CD14-positive monocyte (primary cell): ENCODE results near the gene ITIH6. TPM values are rescaled to one million over a fixed set of nuclear protein-coding genes. Genes with fewer than 3 reads are reported as not detected.
A peak's percentile ranks its signal among the peaks of the same experiment; 100 is the strongest.

Source experiments
- DNase-seq, 3 donors: peaks; one replicate each; pipeline ENCODE4 v3.0.0-alpha.2; 2011 to 2022
- H2AFZ ChIP-seq: 2 replicates; pipeline ENCODE4 v1.6.0; 2012; ENCODE audit warnings: mild to moderate bottlenecking, low read depth, low read length, inconsistent platforms; ENCODE audit not compliant: insufficient read depth, poor library complexity, severe bottlenecking
- H3K27ac ChIP-seq, 2 donors: 1 replicate in 1 of 2; 2 replicates in 1 of 2; pipeline ENCODE4 v1.5.1; 2012 to 2013; ENCODE audit warnings: low read length in 2 of 2, control low read depth in 1 of 2, inconsistent platforms in 1 of 2, low read depth in 1 of 2, mild to moderate bottlenecking in 1 of 2
- H3K27me3 ChIP-seq, 2 donors: one replicate each; pipeline versions ENCODE4 v1.6.0 to v1.6.1; 2011 to 2013; ENCODE audit warnings: low read length in 2 of 2; ENCODE audit not compliant: control insufficient read depth in 2 of 2, insufficient read depth in 2 of 2
- H3K36me3 ChIP-seq, 2 donors: replicated peaks in 1 of 2; 1 replicate in 1 of 2; 2 replicates in 1 of 2; pipeline versions ENCODE4 v1.5.1 to v1.6.1; 2012 to 2013; ENCODE audit warnings: low read length in 2 of 2, control low read depth in 1 of 2, inconsistent platforms in 1 of 2, mild to moderate bottlenecking in 1 of 2; ENCODE audit not compliant: insufficient read depth in 2 of 2, control insufficient read depth in 1 of 2
- H3K4me1 ChIP-seq, 2 donors: 1 replicate in 1 of 2; 2 replicates in 1 of 2; pipeline versions ENCODE4 v1.5.1 to v1.6.1; 2012 to 2013; ENCODE audit warnings: low read length in 2 of 2, control low read depth in 1 of 2, inconsistent platforms in 1 of 2, mild to moderate bottlenecking in 1 of 2, moderate library complexity in 1 of 2; ENCODE audit not compliant: insufficient read depth in 2 of 2, control insufficient read depth in 1 of 2
- H3K4me2 ChIP-seq: replicated peaks from 2 replicates; pipeline ENCODE3; 2012; ENCODE audit warnings: low read length, moderate library complexity, mild to moderate bottlenecking; ENCODE audit not compliant: poor library complexity, severe bottlenecking; ENCODE audit errors: extremely low read depth
- H3K4me3 ChIP-seq, 3 experiments: fragments of 200-600 bp in 1 of 3; sonication (generic) in 1 of 3; replicated peaks in 1 of 3; 1 replicate in 2 of 3; 2 replicates in 1 of 3; pipeline ENCODE4 v1.5.1; 2011 to 2013; ENCODE audit warnings: low read length in 3 of 3, mild to moderate bottlenecking in 3 of 3, control low read depth in 2 of 3, low read depth in 2 of 3, inconsistent platforms in 1 of 3, moderate library complexity in 1 of 3
- H3K79me2 ChIP-seq: 2 replicates; pipeline ENCODE4 v1.6.0; 2012; ENCODE audit warnings: mild to moderate bottlenecking, control low read depth, inconsistent platforms, low read length, moderate library complexity; ENCODE audit not compliant: insufficient read depth
- H3K9ac ChIP-seq: 2 replicates; pipeline ENCODE4 v1.6.0; 2017; ENCODE audit warnings: low read length, mild to moderate bottlenecking; ENCODE audit not compliant: insufficient read depth, poor library complexity, severe bottlenecking
- H3K9me3 ChIP-seq, 2 donors: replicated peaks in 1 of 2; 1 replicate in 1 of 2; 2 replicates in 1 of 2; pipeline versions ENCODE4 v1.5.1 to v1.6.1; 2012 to 2013; ENCODE audit warnings: low read length in 2 of 2, control low read depth in 1 of 2; ENCODE audit not compliant: control insufficient read depth in 1 of 2, insufficient read depth in 1 of 2
- H4K20me1 ChIP-seq: 2 replicates; pipeline ENCODE4 v1.6.0; 2012; ENCODE audit warnings: mild to moderate bottlenecking, low read length, control low read depth, moderate library complexity; ENCODE audit not compliant: insufficient read depth
- H3K27ac Mint-ChIP-seq, 7 donors: one replicate each; pipeline ENCODE4 v1.8.0; 2020; ENCODE audit warnings: mild to moderate bottlenecking in 7 of 7, mixed read lengths in 7 of 7, moderate library complexity in 6 of 7, inconsistent platforms in 2 of 7
- H3K27me3 Mint-ChIP-seq, 3 donors: one replicate each; pipeline ENCODE4 v1.8.0; 2021 to 2022; ENCODE audit warnings: low read depth in 3 of 3, mild to moderate bottlenecking in 3 of 3, mixed read lengths in 3 of 3, moderate library complexity in 3 of 3, inconsistent platforms in 1 of 3
- H3K36me3 Mint-ChIP-seq, 2 donors: one replicate each; pipeline ENCODE4 v1.8.0; 2020; ENCODE audit warnings: mixed read lengths in 2 of 2, inconsistent platforms in 1 of 2, mild to moderate bottlenecking in 1 of 2
- H3K4me1 Mint-ChIP-seq: one replicate; pipeline ENCODE4 v1.8.0; 2020; ENCODE audit warnings: mild to moderate bottlenecking, mixed read lengths
- H3K4me3 Mint-ChIP-seq, 2 donors: one replicate each; pipeline ENCODE4 v1.8.0; 2020; ENCODE audit warnings: mild to moderate bottlenecking in 2 of 2, mixed read lengths in 2 of 2, moderate library complexity in 1 of 2
- H3K9me3 Mint-ChIP-seq, 7 donors: one replicate each; pipeline ENCODE4 v1.8.0; 2020 to 2022; ENCODE audit warnings: mixed read lengths in 7 of 7, mild to moderate bottlenecking in 6 of 7, moderate library complexity in 6 of 7, inconsistent platforms in 2 of 7
- CTCF ChIP-seq: fragments of 200-600 bp; IDR thresholded peaks from one replicate; pipeline ENCODE4 v1.8.0; 2022; ENCODE audit warnings: antibody characterized with exemption, mild to moderate bottlenecking
- WGBS: methylation state at CpG from one replicate; pipeline ENCODE4 v1.1.5; 2013; ENCODE audit warnings: missing lambda C conversion rate; ENCODE audit not compliant: insufficient coverage; 5-methylcytosine and 5-hydroxymethylcytosine counted together
- intact Hi-C, 2 donors: fragments of 100-400 bp; cut with micrococcal nuclease; formaldehyde crosslinking; loops; one replicate each; pipeline versions ENCODE4 v1.15.0 to v1.15.1; 2023
- polyA plus RNA-seq, 3 donors: library from polyadenylated mRNA; depleted of rRNA in 1 of 3; unstranded in 2 of 3; stranded (reverse) in 1 of 3; fragments of 300-500 nt in 2 of 3; fragments of >200 nt in 1 of 3; fragmentation: Illumina TruSeq in 2 of 3; gene quantifications; 1 replicate in 2 of 3; 2 replicates in 1 of 3; pipeline ENCODE4 v1.2.3, GENCODE V29; 2012 to 2021

Gene ITIH6
- polyA plus RNA-seq, 3 donors: not detected

GRCh38 chrX:54818221-54818620 is 20.2 kb upstream of the ITIH6 start:
- H3K36me3 ChIP-seq: peaks cover 14 to 30% of the 10 kb centered on the region in 2 donors
- H3K27ac ChIP-seq: no peak overlapping the region
- TF ChIP-seq CTCF: no peak
- no peaks in the 10 kb centered on the region for H3K79me2 ChIP-seq
- no CpG with 5 or more reads among the region's 5 CpGs for WGBS
- H2AFZ ChIP-seq: no peak overlapping the region
- Mint-ChIP-seq H3K27me3 (peaks cover 0 to 2% (median 1%) of the 10 kb centered on the region in 3 donors), H3K4me3 (no peak overlapping the region), H3K4me1 (peaks cover 3% of the 10 kb centered on the region), H3K27ac (peak overlapping the region in 1 of 7 donors; percentile 55), H3K36me3 (peaks cover 19 to 23% of the 10 kb centered on the region in 2 donors), H3K9me3 (no peaks in the 10 kb centered on the region)
- H3K4me1 ChIP-seq: no peaks in the 10 kb centered on the region
- intact Hi-C loops: loop anchor here in 1 of 2 donors (10.0 kb wide), 2 partner anchors 177 to 773 kb away; partner anchors contain the start of genes PFKFB1 and PHF8
- H3K9me3 ChIP-seq: no peaks in the 10 kb centered on the region
- no peak overlapping the region for H3K4me3 ChIP-seq
- no peak overlapping the region for H3K4me2 ChIP-seq
- no peaks in the 10 kb centered on the region for H3K27me3 ChIP-seq
- no peaks in the 10 kb centered on the region for H4K20me1 ChIP-seq
- no peak for DNase-seq
- no peak overlapping the region for H3K9ac ChIP-seq

GRCh38 chrX:54817220-54817820 is 19.3 kb upstream of the ITIH6 start:
- no CpG with 5 or more reads among the region's 7 CpGs for WGBS
- intact Hi-C loops: loop anchor here in 1 of 2 donors (10.0 kb wide), 2 partner anchors 177 to 773 kb away; partner anchors contain the start of genes PFKFB1 and PHF8
- no peak overlapping the region for H3K27ac ChIP-seq
- H3K27me3 ChIP-seq: no peaks in the 10 kb centered on the region
- no peak overlapping the region for H3K4me3 ChIP-seq
- Mint-ChIP-seq H3K4me1 (peaks cover 3% of the 10 kb centered on the region), H3K27me3 (peaks cover 0 to 2% (median 1%) of the 10 kb centered on the region in 3 donors), H3K9me3 (no peaks in the 10 kb centered on the region), H3K4me3 (no peak overlapping the region), H3K36me3 (peaks cover 22 to 30% of the 10 kb centered on the region in 2 donors), H3K27ac (no peak overlapping the region)
- H2AFZ ChIP-seq: no peak overlapping the region
- no peaks in the 10 kb centered on the region for H4K20me1 ChIP-seq
- no peak for TF ChIP-seq CTCF
- no peaks in the 10 kb centered on the region for H3K4me1 ChIP-seq
- DNase-seq: no peak
- H3K79me2 ChIP-seq: no peaks in the 10 kb centered on the region
- no peaks in the 10 kb centered on the region for H3K9me3 ChIP-seq
- H3K4me2 ChIP-seq: no peak overlapping the region
- H3K9ac ChIP-seq: no peak overlapping the region
- peaks cover 17 to 39% of the 10 kb centered on the region in 2 donors for H3K36me3 ChIP-seq
